HCT116 (cell line): ENCODE measurements around the gene SEMA4F.

Experiments
- EZH2 ChIP-seq: fragments of 200-600 bp; sonication (generic); IDR thresholded peaks from 2 replicates; pipeline ENCODE4 v1.6.1; 2017; ENCODE audit warnings: antibody characterized with exemption, mixed run types
- EZH2phosphoT487 ChIP-seq: fragments of 200-600 bp; IDR thresholded peaks from 2 replicates; pipeline ENCODE4 v1.6.1; 2018; ENCODE audit warnings: antibody characterized with exemption, borderline replicate concordance
- FOSL1 ChIP-seq: IDR thresholded peaks from 2 replicates; pipeline ENCODE4 v1.6.1; 2012; ENCODE audit warnings: low read depth

GRCh38 chr2:74694281-74694680 is 40.2 kb downstream of the SEMA4F start:
- TF ChIP-seq EZH2phosphoT487 (no peak), FOSL1 (no peak), EZH2 (no peak)
